ENCODE data around the gene DDX1. TPM values are rescaled to one million over a fixed set of nuclear protein-coding genes. Genes with fewer than 3 reads are reported as not detected.

The DDX1 gene
- total and polyA plus RNA-seq, 10 of the 15 experiments (the other 5 are each of a cell fraction or from before 2014, with no cell fraction given), result 53.2 to 134 (median 85.6) TPM

DNA sequence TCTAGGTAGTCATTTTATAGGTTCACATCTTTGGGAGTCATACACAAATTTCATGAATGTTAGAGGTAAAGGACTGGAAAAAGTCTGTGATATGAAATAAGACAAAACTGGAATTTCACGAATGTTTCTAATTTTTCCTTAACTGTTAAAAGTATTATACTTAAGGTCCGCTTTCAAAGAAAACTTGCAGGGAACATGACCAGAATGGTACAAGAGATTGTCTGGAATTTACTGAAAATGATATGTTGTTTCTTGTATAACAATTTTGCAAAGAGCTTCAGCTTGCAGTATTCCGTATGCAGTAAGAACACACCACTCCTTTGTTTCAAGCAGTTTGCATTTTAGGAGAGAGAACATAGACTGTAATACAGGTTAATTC, 1.6 kb downstream of the DDX1 start:
- H3K4me1 ChIP-seq (ENCODE audit: control insufficient read depth, insufficient read depth, low read length), result no peaks in the 10 kb centered on the region; the same call in none of the 2 replicates
- ChIA-PET SMC1A (ENCODE audit: uncharacterized antibody, unreplicated experiment) (interaction anchor here (1.1 to 1.4 kb wide), 2 partner anchors 51 to 300 kb away, joined by 3 read pairs; no protein-coding TSS in a partner anchor), CTCF (interaction anchor here (1.6 kb wide), 1 partner anchor 31 kb away, joined by 5 read pairs; no protein-coding TSS in a partner anchor), RAD21 (ENCODE audit: unreplicated experiment) (interaction anchor here (0.6 kb wide), 1 partner anchor 145 kb away, joined by 3 read pairs; no protein-coding TSS in a partner anchor), POLR2A (no interaction called here)
- peak overlapping the region; percentile 77 for H3K4me2 ChIP-seq (ENCODE audit: control insufficient read depth, insufficient read depth)
- no peak overlapping the region for H3K9ac ChIP-seq (ENCODE audit: control insufficient read depth, insufficient read depth, low read length)
- H3K36me3 ChIP-seq (ENCODE audit: control insufficient read depth in 2 of 2, insufficient read depth in 2 of 2, low read length in 1 of 2), result peaks cover 0 to 17% of the 10 kb centered on the region in 2 experiments; a peak in 2 of 4 replicates
- in situ Hi-C loops (cut with MboI) (no loop called here), intact Hi-C loops (cut with micrococcal nuclease; ENCODE audit: unreplicated experiment) (no loop called here)
- WGBS (ENCODE audit: insufficient coverage, insufficient replicate concordance, low lambda C conversion rate, missing lambda C conversion rate), result 97% methylated on average over 3 of the region's 3 CpGs
- H3K27ac ChIP-seq (ENCODE audit: control insufficient read depth, insufficient read depth), result no peak overlapping the region
- DNase-seq (ENCODE audit: low read depth, low spot score) (no peak), FAIRE-seq (no peak), ATAC-seq (no peak)
- BruUV-seq (replicated peaks), result TSS peak; percentile 66
- H3K9me3 ChIP-seq (replicated peaks; ENCODE audit: control insufficient read depth, insufficient read depth, low read length), result no peaks in the 10 kb centered on the region
- no peak overlapping the region for H2AFZ ChIP-seq (ENCODE audit: control insufficient read depth, low read depth, low read length)
- TF ChIP-seq YBX1 (IDR thresholded peaks at IDR 0.05), result no peak
- TF ChIP-seq MYC (IDR thresholded peaks at IDR 0.05; ENCODE audit: insufficient read depth, insufficient read length, insufficient replicate concordance, low read length, severe bottlenecking), result no peak
- no peak for TF ChIP-seq IRF4 (IDR thresholded peaks at IDR 0.05; ENCODE audit: low read depth, low read length)
- TF ChIP-seq, protein P1, sequence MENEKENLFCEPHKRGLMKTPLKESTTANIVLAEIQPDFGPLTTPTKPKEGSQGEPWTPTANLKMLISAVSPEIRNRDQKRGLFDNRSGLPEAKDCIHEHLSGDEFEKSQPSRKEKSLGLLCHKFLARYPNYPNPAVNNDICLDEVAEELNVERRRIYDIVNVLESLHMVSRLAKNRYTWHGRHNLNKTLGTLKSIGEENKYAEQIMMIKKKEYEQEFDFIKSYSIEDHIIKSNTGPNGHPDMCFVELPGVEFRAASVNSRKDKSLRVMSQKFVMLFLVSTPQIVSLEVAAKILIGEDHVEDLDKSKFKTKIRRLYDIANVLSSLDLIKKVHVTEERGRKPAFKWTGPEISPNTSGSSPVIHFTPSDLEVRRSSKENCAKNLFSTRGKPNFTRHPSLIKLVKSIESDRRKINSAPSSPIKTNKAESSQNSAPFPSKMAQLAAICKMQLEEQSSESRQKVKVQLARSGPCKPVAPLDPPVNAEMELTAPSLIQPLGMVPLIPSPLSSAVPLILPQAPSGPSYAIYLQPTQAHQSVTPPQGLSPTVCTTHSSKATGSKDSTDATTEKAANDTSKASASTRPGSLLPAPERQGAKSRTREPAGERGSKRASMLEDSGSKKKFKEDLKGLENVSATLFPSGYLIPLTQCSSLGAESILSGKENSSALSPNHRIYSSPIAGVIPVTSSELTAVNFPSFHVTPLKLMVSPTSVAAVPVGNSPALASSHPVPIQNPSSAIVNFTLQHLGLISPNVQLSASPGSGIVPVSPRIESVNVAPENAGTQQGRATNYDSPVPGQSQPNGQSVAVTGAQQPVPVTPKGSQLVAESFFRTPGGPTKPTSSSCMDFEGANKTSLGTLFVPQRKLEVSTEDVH (IDR thresholded peaks at IDR 0.05; ENCODE audit: low read depth, partially characterized antibody), result no peak
- TF ChIP-seq SP1 (IDR thresholded peaks at IDR 0.05; ENCODE audit: low read depth, low read length), result no peak
- no peak for TF ChIP-seq NR2C2 (IDR thresholded peaks at IDR 0.05; ENCODE audit: borderline replicate concordance, control insufficient read depth, insufficient read length, low read depth)
- TF ChIP-seq, protein P2, sequence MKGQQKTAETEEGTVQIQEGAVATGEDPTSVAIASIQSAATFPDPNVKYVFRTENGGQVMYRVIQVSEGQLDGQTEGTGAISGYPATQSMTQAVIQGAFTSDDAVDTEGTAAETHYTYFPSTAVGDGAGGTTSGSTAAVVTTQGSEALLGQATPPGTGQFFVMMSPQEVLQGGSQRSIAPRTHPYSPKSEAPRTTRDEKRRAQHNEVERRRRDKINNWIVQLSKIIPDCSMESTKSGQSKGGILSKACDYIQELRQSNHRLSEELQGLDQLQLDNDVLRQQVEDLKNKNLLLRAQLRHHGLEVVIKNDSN (IDR thresholded peaks at IDR 0.05; ENCODE audit: borderline replicate concordance, extremely low read length, insufficient read depth, low read depth, low read length), result no peak
- TF ChIP-seq HDAC2 (IDR thresholded peaks at IDR 0.05), result no peak
- no peak for TF ChIP-seq ZNF274 (IDR thresholded peaks at IDR 0.05; ENCODE audit: insufficient read depth, insufficient read length)
- TF ChIP-seq POU2F2 (IDR thresholded peaks at IDR 0.05; ENCODE audit: borderline replicate concordance, low read depth, low read length), result no peak
- TF ChIP-seq, protein P3, sequence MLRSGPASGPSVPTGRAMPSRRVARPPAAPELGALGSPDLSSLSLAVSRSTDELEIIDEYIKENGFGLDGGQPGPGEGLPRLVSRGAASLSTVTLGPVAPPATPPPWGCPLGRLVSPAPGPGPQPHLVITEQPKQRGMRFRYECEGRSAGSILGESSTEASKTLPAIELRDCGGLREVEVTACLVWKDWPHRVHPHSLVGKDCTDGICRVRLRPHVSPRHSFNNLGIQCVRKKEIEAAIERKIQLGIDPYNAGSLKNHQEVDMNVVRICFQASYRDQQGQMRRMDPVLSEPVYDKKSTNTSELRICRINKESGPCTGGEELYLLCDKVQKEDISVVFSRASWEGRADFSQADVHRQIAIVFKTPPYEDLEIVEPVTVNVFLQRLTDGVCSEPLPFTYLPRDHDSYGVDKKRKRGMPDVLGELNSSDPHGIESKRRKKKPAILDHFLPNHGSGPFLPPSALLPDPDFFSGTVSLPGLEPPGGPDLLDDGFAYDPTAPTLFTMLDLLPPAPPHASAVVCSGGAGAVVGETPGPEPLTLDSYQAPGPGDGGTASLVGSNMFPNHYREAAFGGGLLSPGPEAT (IDR thresholded peaks at IDR 0.05; ENCODE audit: low read depth), result no peak
- TF ChIP-seq TCF12 (IDR thresholded peaks at IDR 0.05; ENCODE audit: low read depth, low read length), result no peak
- no peak for TF ChIP-seq SMAD5 (IDR thresholded peaks at IDR 0.05; ENCODE audit: low read depth)
- no peak for TF ChIP-seq ZNF622 (IDR thresholded peaks at IDR 0.05)
- no peak for TF ChIP-seq TARDBP (IDR thresholded peaks at IDR 0.05; ENCODE audit: borderline replicate concordance)
- TF ChIP-seq CBX5 (IDR thresholded peaks at IDR 0.05; ENCODE audit: low read depth), result no peak
- no peak for TF ChIP-seq BHLHE40 (IDR thresholded peaks at IDR 0.05; ENCODE audit: borderline replicate concordance in 1 of 2, low read depth in 2 of 2, low read length in 1 of 2)
- H3K79me2 ChIP-seq (ENCODE audit: control insufficient read depth, insufficient read depth, low read length), result peaks cover 32% of the 10 kb centered on the region
- no peaks in the 10 kb centered on the region for H4K20me1 ChIP-seq (ENCODE audit: control insufficient read depth, insufficient read depth)
- H3K4me3 ChIP-seq, result 0 out of 2 replicates have a peak overlapping the region, but pooled peaks have one; percentile 42
- no peaks in the 10 kb centered on the region for H3K27me3 ChIP-seq (replicated peaks in 1 of 2; ENCODE audit: control insufficient read depth in 2 of 2, insufficient read depth in 2 of 2, low read length in 1 of 2)
